GM21576 (cell line): ENCODE results near the gene CLRN3.

Source experiments
- ATAC-seq: cut with Tn5 transposase; IDR thresholded peaks from one replicate; pipeline ENCODE4 v1.9.1; 2021; ENCODE audit warnings: mild to moderate bottlenecking, moderate library complexity; ENCODE audit not compliant: unreplicated experiment

Gene CLRN3

DNA sequence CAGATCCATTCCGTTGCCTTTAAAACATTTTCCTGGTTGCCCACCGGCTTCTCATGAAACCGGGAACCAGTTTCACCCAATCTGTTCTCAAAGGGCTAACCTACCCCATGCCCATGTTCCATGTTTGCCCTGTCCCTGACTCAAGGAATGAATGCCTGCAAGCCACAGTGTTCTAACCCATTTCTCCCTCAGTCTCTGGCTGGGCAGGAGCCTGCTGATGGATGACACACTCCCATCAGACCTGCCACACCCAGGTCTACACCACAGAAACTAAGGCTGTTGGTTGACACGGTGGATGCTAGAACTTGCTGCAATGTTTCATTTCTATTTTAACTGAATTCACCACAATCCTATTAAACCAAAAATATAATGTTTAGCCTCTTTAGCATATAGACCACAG is 15.6 kb downstream of the CLRN3 start:
- no peak for ATAC-seq

GRCh38 chr10:127875916-127876315 is 16.8 kb downstream of the CLRN3 start:
- ATAC-seq, result no peak

DNA sequence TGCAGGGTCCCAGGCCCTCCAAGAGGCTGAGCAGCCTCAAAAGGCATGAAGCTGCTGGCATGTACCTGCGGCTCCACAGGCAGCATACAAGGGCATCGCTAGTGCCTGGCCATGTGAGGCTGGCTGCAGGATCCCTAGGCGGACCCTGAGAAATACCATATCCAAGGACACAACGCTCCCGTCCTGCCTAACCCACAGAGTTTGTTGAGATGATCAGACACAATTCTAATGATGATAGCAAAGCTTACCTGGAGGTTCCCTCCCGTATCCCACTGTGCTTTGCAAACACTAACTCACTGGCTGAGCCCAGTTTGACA is 17.3 kb downstream of the CLRN3 start:
- ATAC-seq, result no peak

DNA sequence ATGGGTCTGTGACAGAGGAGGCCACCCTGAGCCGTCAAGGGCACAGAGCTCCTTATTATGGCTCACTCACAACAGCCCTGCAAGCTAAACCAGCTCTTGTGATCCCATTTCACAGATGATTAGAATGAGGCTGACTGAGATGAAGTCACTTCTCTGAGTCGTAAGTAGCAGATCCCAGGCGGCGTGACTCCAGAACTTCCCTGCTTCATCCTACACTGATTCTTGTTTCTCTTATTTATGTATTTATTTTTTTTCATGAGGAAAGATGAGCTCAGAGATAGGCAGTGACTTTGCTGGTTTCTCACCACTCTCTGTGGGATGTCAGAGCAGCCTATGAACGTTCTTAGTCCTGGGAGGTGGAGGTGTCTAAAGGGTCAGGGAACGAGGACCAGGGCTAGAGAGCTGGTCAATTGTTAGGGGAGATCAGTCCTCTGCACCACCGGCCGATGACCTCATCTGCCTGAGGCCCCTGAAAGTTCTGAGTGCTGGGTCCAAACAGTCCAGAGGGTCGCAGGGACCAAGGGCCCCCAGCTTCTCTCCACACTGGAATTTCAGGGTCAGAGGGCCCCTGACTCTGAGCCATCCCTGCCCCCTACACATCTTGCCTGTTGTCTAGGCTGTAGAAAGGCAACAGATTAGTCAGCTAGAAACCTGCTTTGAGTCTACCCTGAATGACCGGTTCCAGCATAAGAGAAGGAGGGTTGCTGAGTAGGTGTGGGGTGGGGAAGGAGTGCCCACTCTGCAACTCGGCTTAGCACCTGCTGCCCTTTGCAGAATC is 17.9 kb downstream of the CLRN3 start:
- ATAC-seq, result no peak

DNA sequence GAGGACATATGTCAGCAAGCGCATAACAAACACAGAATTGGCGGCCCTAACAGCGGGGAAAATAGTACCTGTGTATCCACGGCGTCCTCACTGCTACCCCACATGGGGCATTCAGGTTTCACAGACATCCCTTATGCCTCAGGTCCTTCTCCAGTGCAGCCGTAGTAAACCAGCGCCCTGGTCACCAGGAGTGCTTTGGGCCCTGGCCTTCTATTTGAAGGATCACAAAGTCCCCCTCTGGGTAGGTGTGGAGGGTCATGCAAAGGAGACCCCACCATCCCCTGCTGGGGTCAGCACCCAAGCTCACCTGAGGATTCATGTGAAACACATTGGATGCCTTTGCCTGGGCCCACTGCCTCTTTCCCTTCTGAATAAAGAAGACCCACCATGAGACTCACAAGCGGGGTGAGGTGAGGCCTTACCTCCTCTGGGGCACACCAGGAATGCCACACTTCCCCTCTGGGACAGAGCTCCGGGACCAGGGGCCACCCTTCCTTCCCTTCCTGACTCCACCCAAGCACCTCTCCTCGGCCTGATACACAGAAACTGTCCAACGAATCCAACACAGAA is 18.8 kb downstream of the CLRN3 start:
- ATAC-seq, result no peak

DNA sequence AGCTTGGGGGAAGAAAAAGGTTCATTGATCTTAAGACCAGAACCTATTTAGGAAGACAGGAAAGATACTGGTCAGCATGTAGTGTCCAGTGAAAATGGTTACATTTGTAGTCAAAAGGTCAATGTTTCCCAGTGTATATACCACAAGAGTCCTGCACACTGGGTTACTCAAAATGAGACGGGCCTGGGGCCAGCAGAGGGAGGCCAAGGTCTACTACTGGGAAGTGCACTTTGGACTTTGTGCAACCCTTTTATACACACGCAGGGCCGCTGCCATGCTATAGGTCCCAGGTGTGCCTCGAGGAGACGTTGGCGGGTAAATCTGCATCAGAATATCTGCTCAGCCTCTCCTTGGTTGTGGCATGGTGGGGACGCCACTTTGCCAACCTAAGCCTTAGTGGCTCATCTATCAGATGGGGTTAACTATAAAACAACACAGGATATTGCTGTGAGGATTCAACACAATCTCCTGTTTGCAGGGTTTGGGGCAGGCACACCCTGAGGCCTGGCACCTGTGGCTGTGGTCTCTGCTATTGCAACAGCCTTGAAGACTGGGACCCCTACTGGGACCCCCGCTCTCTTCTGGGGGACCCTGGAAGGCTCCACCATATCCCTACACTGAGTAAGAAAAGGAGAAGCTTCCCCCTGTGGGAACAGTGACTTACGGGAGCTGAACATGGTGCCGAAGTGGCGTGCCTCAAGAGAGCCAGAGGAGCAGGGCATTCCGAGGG is 19.7 kb downstream of the CLRN3 start:
- ATAC-seq, result no peak

DNA sequence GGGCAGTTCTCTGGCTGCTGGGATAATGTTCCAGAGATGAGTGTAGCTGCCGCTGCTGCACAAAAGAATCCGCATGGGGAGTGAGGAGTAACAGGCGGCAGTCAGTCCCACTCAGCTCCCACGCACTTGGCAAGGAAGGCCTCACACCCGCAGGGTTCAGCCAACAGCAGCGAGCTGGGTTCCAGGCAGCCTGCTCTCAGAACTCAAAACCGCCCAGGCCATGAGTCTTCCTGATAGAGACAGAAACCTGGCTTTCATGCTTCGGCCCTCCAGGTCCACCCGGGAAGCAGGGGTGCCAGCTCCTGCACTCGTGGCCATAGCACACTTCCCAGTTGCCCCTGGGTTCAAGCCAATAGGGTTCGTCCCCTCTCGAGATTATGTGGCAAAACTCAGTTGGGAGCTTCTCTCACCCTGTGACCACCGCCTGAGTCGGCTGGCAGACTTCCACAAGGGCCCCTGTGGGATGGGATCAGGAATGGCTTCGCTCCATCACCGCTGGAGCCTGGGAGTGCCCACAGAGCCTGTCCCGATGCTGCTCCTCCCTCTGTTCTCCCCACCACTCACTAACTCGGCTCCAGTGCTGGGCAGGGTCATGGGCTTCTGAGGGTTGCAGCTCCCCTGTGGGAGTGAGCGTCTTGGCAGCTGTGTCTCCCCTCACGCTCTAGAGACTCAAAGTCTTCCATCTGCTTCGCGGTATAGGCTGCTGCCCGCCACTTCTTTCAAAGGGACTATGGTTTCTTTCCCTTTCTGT is 20.6 kb downstream of the CLRN3 start:
- no peak for ATAC-seq

DNA sequence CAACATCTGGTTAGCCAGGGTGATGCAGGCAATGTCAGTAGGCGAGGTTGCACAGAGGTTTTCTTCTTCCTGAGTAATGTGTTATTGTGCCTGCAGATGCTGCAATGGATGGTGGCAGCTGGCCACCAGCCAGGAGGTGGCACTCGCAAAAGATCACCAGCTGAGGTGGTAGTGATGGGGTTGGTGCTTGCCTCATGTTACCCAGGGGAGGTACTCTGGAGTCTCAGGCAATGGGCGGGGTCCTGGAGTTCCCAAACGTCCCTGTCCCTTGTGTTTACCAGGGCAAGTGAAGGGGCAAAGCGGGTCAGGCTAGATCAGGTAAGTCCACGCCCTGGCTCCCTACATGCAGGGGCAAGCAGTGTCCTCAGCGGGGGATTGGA is 21.1 kb downstream of the CLRN3 start:
- no peak for ATAC-seq

GRCh38 chr10:127869329-127869728 is 23.4 kb downstream of the CLRN3 start:
- ATAC-seq, result no peak

DNA sequence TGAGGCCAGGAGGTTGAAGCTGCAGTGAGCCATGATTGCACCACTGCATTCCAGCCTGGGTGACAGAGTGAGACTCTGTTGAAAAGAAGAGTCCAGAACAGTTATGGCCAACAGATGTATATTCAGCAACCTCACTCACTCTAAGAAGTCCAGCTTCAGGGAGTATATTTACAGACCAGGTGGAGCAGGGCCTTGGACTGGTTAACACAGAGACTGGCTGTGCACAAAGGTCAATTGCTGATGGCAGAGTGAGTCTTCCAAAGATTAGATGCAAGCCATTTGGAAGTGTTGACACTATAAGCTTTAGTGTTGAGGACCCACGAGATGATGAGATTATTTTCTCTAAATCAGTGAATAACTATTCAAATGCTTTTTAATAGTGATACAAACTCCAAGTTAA is 24.9 kb downstream of the CLRN3 start:
- no peak for ATAC-seq

- ATAC-seq, result no peak
Observed at GRCh38 chr10:127866276-127867013, 26.3 kb downstream of the CLRN3 start.

- no peak for ATAC-seq
Observed at GRCh38 chr10:127863231-127863825, 29.4 kb downstream of the CLRN3 start.

GRCh38 chr10:127860592-127860991 is 32.1 kb downstream of the CLRN3 start:
- no peak for ATAC-seq

GRCh38 chr10:127855976-127856375 is 36.8 kb downstream of the CLRN3 start:
- no peak for ATAC-seq

- ATAC-seq, result no peak
Observed at GRCh38 chr10:127855591-127855881, 37.2 kb downstream of the CLRN3 start.

GRCh38 chr10:127854769-127855590 is 37.8 kb downstream of the CLRN3 start:
- ATAC-seq, result peak; percentile 63

DNA sequence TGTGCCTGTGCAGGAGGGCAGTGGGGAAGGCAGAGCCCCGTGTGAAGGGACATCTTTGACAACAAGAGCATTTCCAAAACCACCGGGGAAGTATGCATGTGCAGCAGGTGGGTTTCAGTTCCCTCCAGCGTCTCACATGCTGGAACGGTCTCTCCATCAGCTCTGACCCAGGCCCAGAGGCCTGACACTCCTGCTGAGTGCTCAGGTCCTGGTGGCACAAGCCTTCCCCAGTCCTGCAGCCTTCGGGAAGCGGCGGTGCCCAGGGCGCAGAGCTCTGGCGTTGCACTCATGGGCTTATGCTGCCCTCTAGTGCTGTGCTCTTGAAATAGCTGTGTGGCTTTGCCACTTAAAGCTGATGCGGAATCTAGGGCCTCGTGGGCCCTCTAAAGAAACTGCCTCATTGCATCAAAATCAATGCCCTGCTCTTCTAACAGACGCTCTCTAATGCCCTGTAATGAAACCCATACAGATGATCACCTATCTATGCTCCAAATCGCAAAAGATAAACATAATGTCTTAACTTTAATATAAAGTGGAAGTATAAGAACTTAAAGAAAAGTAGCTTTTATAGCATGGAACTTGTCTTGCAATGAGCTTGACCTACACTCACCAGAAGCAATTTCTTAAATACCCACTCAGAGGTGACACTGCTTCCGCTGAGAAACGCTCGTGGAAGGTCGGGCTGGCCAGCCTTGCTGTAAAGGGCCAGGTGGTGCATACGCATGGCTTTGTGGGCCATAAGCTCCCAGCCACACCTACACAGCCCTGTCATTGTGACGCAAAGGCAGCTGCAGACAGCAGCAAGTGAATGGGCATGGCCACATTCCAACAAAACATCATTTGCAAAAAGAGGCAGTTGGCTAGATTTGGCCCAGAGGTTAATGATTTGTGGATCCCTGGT is 38.6 kb downstream of the CLRN3 start:
- ATAC-seq, result peak; percentile 66

GRCh38 chr10:127852456-127852855 is 40.3 kb downstream of the CLRN3 start:
- ATAC-seq, result no peak

GRCh38 chr10:127851661-127852194 is 41.0 kb downstream of the CLRN3 start:
- ATAC-seq, result no peak
